Neural progenitor cell (in vitro differentiated cells): Measurements from ENCODE around the gene SLC25A13.

Experiments used
- EZH2 ChIP-seq: fragments of 200-600 bp; sonication (generic); IDR thresholded peaks from 2 replicates; pipeline ENCODE4 v1.6.1; 2017; ENCODE audit warnings: antibody characterized with exemption, mild to moderate bottlenecking, moderate library complexity
- EZH2phosphoT487 ChIP-seq: fragments of 200-600 bp; sonication (generic); IDR thresholded peaks from 2 replicates; pipeline ENCODE4 v1.6.1; 2017; ENCODE audit warnings: antibody characterized with exemption
- TF ChIP-seq, protein P1 (sequence below): fragments of 200-600 bp; sonication (generic); IDR thresholded peaks from 2 replicates; pipeline ENCODE4 v1.5.1; 2017; ENCODE audit warnings: antibody characterized with exemption, mild to moderate bottlenecking

DNA sequence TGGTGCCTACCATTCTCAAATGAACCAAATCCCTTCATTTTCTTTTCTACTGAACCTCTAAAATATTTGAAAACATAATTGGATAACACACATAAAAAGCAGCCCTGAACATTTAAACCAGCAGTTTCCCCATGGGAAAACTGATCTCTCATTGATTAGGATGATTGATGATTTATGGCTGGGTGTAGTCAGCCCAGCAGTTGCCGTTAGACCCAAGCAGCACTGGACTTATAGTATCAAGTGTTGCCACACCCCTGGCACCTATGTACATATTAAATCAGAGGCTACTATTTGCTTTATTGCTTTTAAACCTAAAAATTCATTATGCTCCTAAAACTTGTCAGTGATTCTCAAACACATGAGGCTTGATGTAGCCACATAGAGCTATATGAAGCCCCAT lies 20.2 kb upstream of the SLC25A13 start:
- TF ChIP-seq, protein P1, sequence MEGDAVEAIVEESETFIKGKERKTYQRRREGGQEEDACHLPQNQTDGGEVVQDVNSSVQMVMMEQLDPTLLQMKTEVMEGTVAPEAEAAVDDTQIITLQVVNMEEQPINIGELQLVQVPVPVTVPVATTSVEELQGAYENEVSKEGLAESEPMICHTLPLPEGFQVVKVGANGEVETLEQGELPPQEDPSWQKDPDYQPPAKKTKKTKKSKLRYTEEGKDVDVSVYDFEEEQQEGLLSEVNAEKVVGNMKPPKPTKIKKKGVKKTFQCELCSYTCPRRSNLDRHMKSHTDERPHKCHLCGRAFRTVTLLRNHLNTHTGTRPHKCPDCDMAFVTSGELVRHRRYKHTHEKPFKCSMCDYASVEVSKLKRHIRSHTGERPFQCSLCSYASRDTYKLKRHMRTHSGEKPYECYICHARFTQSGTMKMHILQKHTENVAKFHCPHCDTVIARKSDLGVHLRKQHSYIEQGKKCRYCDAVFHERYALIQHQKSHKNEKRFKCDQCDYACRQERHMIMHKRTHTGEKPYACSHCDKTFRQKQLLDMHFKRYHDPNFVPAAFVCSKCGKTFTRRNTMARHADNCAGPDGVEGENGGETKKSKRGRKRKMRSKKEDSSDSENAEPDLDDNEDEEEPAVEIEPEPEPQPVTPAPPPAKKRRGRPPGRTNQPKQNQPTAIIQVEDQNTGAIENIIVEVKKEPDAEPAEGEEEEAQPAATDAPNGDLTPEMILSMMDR, result no peak
- TF ChIP-seq EZH2phosphoT487 (no peak), EZH2 (no peak)
